GM08714 (cell line): ENCODE data around the gene ALOX15B.

Experiments
- H3K4me3 ChIP-seq: fragments of 200-500 bp; sonication (Bioruptor generic); 2 replicates; pipeline ENCODE4 v1.5.1; 2014; ENCODE audit warnings: mild to moderate bottlenecking, low read length, inconsistent platforms
- ZNF274 ChIP-seq: IDR thresholded peaks from 2 replicates; pipeline ENCODE4 v1.6.1; 2012; ENCODE audit warnings: mild to moderate bottlenecking, low read depth, low read length

Gene ALOX15B

DNA sequence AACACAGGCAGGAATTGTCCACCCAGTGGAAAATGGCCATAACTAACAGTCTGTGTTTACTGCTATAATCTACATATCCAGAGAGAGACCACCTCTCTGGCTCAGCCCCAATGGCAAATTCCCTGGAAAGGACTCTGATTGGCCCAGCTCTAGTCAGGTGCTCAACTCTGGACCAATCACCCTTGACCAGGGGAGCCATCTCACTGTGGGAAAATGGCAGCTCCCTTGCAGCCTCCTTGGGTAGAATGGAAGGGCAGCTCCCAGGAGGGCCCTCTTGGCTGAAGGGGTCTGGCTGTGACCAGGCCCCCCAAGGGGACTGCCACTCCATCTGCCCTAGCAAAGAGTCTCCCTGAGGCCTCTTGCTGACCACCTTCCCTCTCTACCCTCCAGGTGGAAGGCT, 3.1 kb downstream of the ALOX15B start:
- H3K4me3 ChIP-seq = no peak overlapping the region
- no peak for TF ChIP-seq ZNF274

GRCh38 chr17:8044819-8045810, 6.3 kb downstream of the ALOX15B start:
- no peak overlapping the region for H3K4me3 ChIP-seq
- TF ChIP-seq ZNF274 = no peak

DNA sequence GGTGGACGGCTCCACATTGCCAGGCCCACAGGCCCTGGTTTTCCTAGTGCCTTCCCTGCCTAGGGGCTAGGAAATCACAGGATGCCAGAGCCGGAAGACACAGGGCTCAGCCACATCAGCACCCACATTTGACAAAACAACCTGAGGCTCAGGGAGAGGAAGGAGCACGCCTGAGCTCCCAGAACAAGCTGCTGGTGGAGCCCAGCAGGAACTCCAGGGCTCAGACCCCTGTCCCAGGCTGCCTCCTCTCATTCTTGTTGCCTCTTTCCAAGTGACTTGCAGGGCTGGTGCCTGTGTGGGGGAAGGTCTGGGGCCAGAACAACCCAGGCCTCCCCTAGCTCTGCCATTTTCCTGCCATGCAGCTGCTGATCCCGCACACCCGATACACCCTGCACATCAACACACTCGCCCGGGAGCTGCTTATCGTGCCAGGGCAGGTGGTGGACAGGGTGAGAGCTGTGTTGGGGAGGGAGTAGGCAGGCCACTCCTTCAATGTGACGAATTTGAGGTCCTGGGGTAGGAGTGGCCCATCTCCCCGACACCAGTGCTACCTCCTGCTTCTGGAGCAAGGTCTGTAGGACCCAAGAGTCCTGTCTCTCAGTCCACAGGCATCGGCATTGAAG, 7.6 kb downstream of the ALOX15B start:
- TF ChIP-seq ZNF274 = no peak
- no peak overlapping the region for H3K4me3 ChIP-seq

GRCh38 chr17:8046929-8047768, 8.3 kb downstream of the ALOX15B start:
- TF ChIP-seq ZNF274 = no peak
- no peak overlapping the region for H3K4me3 ChIP-seq

GRCh38 chr17:8047769-8048110, 8.9 kb downstream of the ALOX15B start:
- TF ChIP-seq ZNF274 = no peak
- no peak overlapping the region for H3K4me3 ChIP-seq

GRCh38 chr17:8048236-8048635, 9.4 kb downstream of the ALOX15B start:
- no peak overlapping the region for H3K4me3 ChIP-seq
- TF ChIP-seq ZNF274 = no peak

DNA sequence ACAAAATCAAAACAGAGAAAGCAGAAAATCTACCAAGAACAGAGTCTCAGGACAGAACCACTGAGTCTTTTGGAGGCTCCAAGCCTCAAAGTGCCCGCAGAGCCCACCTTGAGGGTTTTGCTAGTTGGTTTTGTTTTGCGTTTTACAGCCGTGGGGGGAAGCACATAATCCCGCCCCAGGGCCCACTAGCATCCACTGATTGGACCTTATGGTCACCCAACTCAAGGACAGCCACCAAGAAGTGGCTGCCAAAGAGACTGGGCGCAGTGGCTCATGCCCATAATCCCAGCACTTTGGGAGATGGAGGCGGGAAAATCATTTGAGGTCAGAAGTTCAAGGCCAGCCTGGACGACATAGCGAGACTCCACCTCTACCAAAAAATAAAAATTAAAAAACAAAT, 9.9 kb downstream of the ALOX15B start:
- no peak overlapping the region for H3K4me3 ChIP-seq
- TF ChIP-seq ZNF274 = no peak

DNA sequence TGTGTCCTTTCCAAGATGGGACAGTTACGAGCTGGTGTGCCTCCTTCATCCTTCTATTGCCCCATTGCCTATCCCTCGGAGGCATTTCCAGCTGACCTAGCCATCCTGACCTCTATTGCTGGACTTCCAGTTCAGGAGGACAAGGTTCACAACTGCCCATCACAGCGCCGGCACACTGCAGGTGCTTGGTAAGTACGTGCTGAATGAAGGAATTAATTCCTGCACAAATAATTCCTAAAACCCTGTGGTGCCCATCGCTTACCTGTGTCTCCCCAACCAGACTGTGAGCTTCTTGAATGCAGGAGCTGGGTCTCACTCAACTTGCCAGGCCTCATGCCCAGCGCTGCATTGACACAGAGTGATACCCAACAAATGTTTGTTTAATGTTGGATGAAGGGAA, 13.0 kb downstream of the ALOX15B start:
- no peak for TF ChIP-seq ZNF274
- no peak overlapping the region for H3K4me3 ChIP-seq

- no peak overlapping the region for H3K4me3 ChIP-seq
- no peak for TF ChIP-seq ZNF274
Observed at GRCh38 chr17:8052256-8053252, 13.7 kb downstream of the ALOX15B start.

DNA sequence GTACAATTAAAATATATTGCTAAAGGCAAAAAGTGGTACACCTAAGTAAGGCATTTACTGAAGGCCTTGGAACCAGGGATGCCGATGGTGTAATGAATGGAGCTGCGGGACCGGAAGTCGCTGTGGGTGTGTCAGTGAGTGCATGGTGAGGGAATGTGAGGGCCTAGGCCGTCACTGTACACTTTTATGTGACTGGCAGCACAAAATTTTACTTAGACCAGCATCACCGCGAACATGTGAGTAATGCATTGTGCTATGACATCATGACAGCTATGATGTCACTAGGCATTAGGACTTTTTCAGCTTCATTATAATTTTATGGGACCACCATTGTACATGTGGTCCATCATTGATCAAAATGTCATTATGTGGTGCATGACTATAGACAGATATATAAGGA, 14.7 kb downstream of the ALOX15B start:
- no peak overlapping the region for H3K4me3 ChIP-seq
- no peak for TF ChIP-seq ZNF274

DNA sequence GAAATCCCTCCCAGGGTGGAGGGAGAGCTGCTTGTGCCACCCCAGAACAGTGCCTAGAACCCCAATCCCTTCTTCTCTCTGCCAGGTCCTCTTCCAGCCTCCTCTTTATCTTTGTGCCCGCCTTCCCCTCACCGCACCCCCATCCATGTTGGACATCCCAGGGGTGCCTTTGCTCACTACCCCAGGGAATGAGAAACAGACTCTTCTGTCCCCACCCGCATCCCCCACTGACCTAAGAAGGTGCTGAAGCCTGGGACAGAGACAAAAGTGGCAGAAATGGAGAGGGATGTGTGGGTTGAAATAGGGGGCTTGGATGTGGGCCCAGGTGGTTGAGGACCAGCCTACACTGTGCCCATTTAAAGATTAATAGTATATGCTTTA, 17.0 kb downstream of the ALOX15B start:
- no peak for TF ChIP-seq ZNF274
- H3K4me3 ChIP-seq = no peak overlapping the region

DNA sequence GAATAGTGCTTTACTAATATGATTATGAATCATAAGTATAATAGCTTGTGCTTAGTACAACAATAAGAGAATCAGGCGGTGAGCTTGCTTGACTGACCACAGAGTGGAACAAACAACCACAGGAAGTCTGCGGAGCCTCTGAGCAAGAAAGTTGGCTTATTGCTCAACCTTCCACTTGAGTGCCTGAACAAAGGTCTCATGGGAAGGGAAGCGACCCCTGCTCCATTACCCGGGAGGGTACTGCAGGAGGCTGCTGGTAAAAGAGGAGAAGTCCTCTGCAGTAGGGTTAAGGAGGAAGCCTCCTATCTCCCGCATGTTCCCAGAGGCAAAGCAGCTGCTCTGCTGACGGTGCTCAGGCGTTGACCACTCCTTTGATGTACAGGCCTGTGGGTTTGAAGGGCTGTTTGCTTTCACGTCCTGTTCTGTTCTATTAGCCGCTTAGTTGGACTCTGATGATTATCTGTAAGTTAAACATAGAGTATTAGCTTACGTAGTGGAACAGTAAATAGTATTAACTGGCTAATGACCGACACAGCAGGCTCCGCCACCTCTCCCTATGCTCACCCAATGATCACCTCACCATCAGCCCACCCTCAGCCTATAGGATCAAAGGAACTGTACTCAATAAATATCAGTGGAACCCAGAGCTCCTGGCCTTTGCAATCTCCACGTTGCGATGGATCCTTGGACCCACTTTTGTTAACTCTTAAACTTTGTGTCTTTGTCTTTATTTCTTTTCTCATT, 17.5 kb downstream of the ALOX15B start:
- TF ChIP-seq ZNF274 = no peak
- no peak overlapping the region for H3K4me3 ChIP-seq
